Skeletal muscle tissue (tissue), 4 donors: ENCODE measurements around the gene WLS. TPM values are rescaled to one million over a fixed set of nuclear protein-coding genes. Genes with fewer than 3 reads are reported as not detected.

ENCODE experiments used
- H3K27ac ChIP-seq: one replicate; pipeline ENCODE4 v1.7.0; 2013; ENCODE audit warnings: mild to moderate bottlenecking, low read depth, low read length, inconsistent platforms
- H3K27me3 ChIP-seq, 3 donors: one replicate each; pipeline ENCODE4 v1.7.0; 2013; ENCODE audit warnings: low read length in 3 of 3; ENCODE audit not compliant: control insufficient read depth in 3 of 3, insufficient read depth in 3 of 3
- H3K36me3 ChIP-seq, 3 donors: one replicate each; pipeline ENCODE4 v1.7.0; 2013; ENCODE audit warnings: low read length in 3 of 3; ENCODE audit not compliant: control insufficient read depth in 3 of 3, insufficient read depth in 3 of 3
- H3K4me1 ChIP-seq, 3 donors: one replicate each; pipeline ENCODE4 v1.7.0; 2013; ENCODE audit warnings: low read length in 3 of 3, mild to moderate bottlenecking in 3 of 3; ENCODE audit not compliant: control insufficient read depth in 3 of 3, insufficient read depth in 3 of 3
- H3K4me3 ChIP-seq, 3 donors: one replicate each; pipeline ENCODE4 v1.7.0; 2013; ENCODE audit warnings: low read length in 3 of 3
- H3K9ac ChIP-seq, 3 donors: one replicate each; pipeline ENCODE4 v1.7.0; 2013; ENCODE audit warnings: low read length in 3 of 3, mild to moderate bottlenecking in 3 of 3, moderate library complexity in 2 of 3, low read depth in 1 of 3
- H3K9me3 ChIP-seq, 3 donors: one replicate each; pipeline ENCODE4 v1.7.0; 2013; ENCODE audit warnings: low read length in 3 of 3; ENCODE audit not compliant: control insufficient read depth in 3 of 3
- total RNA-seq: library from RNA; depleted of rRNA; stranded (reverse); fragments of >200 nt; gene quantifications from one replicate; pipeline ENCODE4 v1.2.3, GENCODE V29; 2014
- donor health status: Osteomylitis.

Gene WLS
- total RNA-seq, 1 donor from 2014 or later: 68.9 TPM

- no peaks in the 10 kb centered on the region for H3K9me3 ChIP-seq
- no peaks in the 10 kb centered on the region for H3K36me3 ChIP-seq
- H3K4me3 ChIP-seq: no peak overlapping the region
- peaks cover 5 to 10% (median 9%) of the 10 kb centered on the region in 3 donors for H3K4me1 ChIP-seq
- no peak overlapping the region for H3K27ac ChIP-seq
- no peaks in the 10 kb centered on the region for H3K27me3 ChIP-seq
- H3K9ac ChIP-seq: no peak overlapping the region
Observed at GRCh38 chr1:68217060-68217554, 15.2 kb downstream of the WLS start.

- H3K9ac ChIP-seq: no peak overlapping the region
- H3K36me3 ChIP-seq: no peaks in the 10 kb centered on the region
- H3K4me1 ChIP-seq: peaks cover 5 to 10% (median 9%) of the 10 kb centered on the region in 3 donors
- no peaks in the 10 kb centered on the region for H3K9me3 ChIP-seq
- no peak overlapping the region for H3K27ac ChIP-seq
- H3K27me3 ChIP-seq: no peaks in the 10 kb centered on the region
- H3K4me3 ChIP-seq: no peak overlapping the region
Observed at GRCh38 chr1:68216089-68216772, 16.1 kb downstream of the WLS start.

DNA sequence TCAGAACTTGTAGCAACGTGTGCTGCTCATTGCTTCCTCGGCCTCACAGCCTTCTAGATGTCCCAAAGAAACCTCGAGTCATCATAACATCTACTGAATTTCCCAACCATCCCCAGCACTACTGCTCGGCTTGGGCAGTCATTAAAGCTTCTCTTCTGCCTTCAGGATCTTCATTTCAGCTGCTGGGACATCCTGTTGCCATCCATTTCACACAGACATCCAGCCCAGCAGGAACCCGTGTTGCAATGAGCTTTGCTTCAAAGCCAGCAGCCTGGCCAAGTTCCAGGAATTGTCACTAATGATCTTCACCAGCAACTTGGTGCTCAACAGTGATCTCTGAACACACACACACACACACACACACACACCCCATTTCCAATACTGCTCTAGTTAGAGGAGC, 18.5 kb downstream of the WLS start:
- Histone ChIP-seq H3K4me3 (no peak overlapping the region), H3K27me3 (no peaks in the 10 kb centered on the region), H3K9ac (no peak overlapping the region), H3K36me3 (no peaks in the 10 kb centered on the region), H3K4me1 (peaks cover 5 to 10% (median 9%) of the 10 kb centered on the region in 3 donors), H3K9me3 (no peaks in the 10 kb centered on the region), H3K27ac (no peak overlapping the region)

DNA sequence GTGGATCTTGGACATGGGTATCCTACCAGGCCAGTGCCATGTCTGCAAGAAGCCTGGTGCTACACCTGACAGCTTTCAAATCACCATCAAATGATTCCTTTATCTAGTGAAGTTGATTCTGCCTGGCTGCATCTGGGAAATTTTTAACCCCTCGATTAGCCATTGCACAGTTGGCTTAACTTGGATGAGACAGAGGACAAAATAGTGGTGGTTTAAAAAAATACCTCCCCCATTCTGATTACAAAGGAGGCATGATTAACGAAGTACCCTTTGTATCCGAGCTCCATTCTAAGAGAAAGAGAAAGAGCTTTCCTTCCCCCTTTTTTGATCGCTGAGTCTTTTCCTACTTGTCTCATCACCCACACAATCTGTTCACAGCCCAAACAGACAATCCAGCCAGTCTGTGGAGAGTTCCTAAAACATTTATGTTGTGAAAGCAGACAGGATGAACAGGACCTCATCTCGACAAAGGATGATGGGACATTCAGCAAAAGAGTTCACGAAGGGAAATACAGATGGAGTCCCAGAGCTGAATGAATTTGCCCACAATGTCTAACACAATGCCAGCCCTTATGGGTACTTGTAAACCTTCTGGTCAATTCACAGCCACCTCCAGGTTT, 20.5 kb downstream of the WLS start:
- no peak overlapping the region for H3K27ac ChIP-seq
- H3K9me3 ChIP-seq: no peaks in the 10 kb centered on the region
- H3K4me1 ChIP-seq: peaks cover 5 to 10% (median 9%) of the 10 kb centered on the region in 3 donors
- H3K9ac ChIP-seq: no peak overlapping the region
- no peaks in the 10 kb centered on the region for H3K36me3 ChIP-seq
- H3K27me3 ChIP-seq: no peaks in the 10 kb centered on the region
- no peak overlapping the region for H3K4me3 ChIP-seq

DNA sequence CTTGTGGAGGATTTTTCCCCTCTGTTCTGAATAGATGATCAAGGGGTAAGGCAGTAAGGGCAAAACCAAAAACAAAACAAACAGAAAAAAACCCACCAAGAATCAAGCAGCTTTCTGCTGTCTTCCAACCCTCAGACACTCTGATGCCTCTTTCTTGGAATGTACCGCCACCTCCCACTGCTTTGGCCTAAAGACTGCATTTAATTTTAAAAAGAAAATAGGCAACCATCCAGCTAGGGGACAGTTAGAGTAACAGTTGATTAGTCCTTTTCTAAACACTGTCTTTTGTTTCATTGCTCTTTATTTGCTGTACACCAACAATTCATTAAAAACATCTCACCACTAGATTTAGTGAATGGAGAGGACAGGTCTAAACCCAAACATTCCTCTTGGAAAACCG, 21.5 kb downstream of the WLS start:
- H3K9ac ChIP-seq: no peak overlapping the region
- no peaks in the 10 kb centered on the region for H3K9me3 ChIP-seq
- no peaks in the 10 kb centered on the region for H3K36me3 ChIP-seq
- H3K4me3 ChIP-seq: no peak overlapping the region
- peaks cover 5 to 10% (median 9%) of the 10 kb centered on the region in 3 donors for H3K4me1 ChIP-seq
- no peak overlapping the region for H3K27ac ChIP-seq
- no peaks in the 10 kb centered on the region for H3K27me3 ChIP-seq

DNA sequence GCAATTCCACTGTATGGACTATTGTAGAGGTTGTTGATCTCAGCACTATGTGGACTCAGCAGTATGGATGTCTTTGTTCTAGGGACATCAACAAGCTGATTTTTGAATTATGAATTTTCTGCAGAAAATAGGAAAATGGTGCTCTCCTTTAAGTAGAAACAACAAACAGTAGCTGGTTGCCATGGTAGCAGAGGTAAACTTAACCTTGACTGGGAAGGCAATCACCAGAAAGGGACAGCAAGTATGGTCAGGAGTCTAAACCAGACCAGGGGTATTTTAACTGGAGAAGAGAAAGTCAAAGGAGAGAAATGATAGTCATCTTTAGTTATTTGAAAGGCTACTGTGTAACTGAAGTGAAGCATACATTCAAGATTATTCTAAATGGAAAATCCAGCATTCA, 22.3 kb downstream of the WLS start:
- no peak overlapping the region for H3K27ac ChIP-seq
- H3K27me3 ChIP-seq: no peaks in the 10 kb centered on the region
- no peaks in the 10 kb centered on the region for H3K9me3 ChIP-seq
- no peak overlapping the region for H3K9ac ChIP-seq
- no peak overlapping the region for H3K4me3 ChIP-seq
- H3K4me1 ChIP-seq: peaks cover 5 to 10% (median 9%) of the 10 kb centered on the region in 3 donors
- H3K36me3 ChIP-seq: no peaks in the 10 kb centered on the region

DNA sequence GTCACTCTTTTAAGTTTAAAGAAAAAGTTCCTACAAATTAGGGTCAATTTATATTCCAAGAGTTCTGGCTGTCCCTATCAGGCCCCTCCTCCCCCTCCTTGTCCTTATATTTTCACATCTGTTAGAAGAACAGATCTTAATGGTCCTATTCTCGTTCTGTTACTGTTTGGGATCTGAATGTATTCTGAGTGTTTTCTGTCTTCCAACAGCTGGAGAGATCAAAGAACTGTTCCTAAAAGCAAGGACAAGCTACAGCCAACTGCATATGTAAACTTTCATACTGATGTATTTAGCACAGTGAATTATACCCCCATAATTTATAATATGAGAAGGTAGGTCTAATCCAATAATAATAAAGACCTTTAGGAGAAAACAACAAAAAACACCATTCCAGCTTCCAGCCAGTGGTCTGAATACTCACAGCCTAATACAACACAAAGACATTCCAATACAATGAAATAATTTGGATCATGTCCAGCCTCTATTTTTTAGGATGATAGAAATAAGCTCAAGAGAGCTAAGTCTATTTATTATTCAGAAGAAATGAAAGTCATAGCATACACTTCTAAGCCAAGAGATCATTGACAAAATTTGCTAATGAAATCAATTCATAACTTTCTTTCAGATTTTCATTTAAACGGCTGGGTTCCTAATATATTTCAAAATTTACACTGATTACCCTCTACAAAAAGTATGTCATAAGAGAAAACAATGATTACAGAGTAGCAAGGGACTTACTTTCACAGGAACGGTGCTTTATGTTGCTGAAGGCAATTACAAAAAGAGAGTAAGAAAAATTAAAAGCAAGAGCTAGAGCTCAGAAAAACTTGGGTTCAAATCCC, 25.3 kb downstream of the WLS start:
- H3K4me3 ChIP-seq: no peak overlapping the region
- H3K4me1 ChIP-seq: peaks cover 0 to 1% (median 0%) of the 10 kb centered on the region in 3 donors
- H3K36me3 ChIP-seq: no peaks in the 10 kb centered on the region
- H3K9ac ChIP-seq: no peak overlapping the region
- H3K9me3 ChIP-seq: no peaks in the 10 kb centered on the region
- no peak overlapping the region for H3K27ac ChIP-seq
- no peaks in the 10 kb centered on the region for H3K27me3 ChIP-seq

DNA sequence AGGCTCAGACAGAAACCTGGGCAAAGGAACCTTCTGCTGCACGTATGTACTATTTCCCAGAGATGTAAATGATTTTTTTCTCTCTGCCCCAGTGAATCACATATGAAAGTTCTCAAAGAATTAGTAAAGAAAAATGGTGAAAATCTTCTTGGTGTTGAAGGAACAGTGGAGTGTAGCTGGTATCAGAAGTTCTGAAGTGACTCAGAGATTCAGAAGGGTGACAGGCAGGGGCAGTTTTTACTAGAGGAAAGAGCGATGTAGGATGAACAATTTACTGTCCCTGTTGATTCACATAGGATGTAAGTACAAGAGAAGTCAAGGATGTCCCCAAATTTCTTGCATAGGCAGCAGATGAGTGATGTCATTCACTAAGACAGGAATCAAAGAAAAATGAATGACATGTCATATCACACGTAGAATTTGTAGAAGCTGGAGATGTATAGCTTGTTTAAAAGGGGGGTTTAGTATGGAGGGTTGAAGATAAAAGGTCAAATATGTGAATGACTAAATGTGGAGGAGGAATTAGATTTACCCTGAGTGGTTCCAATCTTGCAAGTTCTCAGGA, 26.4 kb downstream of the WLS start:
- no peak overlapping the region for H3K27ac ChIP-seq
- H3K4me1 ChIP-seq: peaks cover 0 to 8% (median 3%) of the 10 kb centered on the region in 3 donors
- H3K36me3 ChIP-seq: no peaks in the 10 kb centered on the region
- no peaks in the 10 kb centered on the region for H3K27me3 ChIP-seq
- no peak overlapping the region for H3K4me3 ChIP-seq
- no peaks in the 10 kb centered on the region for H3K9me3 ChIP-seq
- no peak overlapping the region for H3K9ac ChIP-seq

- Histone ChIP-seq H3K4me1 (peaks cover 0 to 10% (median 3%) of the 10 kb centered on the region in 3 donors), H3K27ac (no peak overlapping the region), H3K9ac (no peak overlapping the region), H3K4me3 (no peak overlapping the region), H3K27me3 (no peaks in the 10 kb centered on the region), H3K9me3 (no peaks in the 10 kb centered on the region), H3K36me3 (no peaks in the 10 kb centered on the region)
Observed at GRCh38 chr1:68204977-68205630, 27.2 kb downstream of the WLS start.
